Measurements from ENCODE around the gene CYFIP1. TPM values are rescaled to one million over a fixed set of nuclear protein-coding genes. Genes with fewer than 3 reads are reported as not detected.

Gene CYFIP1
- total and polyA plus RNA-seq, 5 donors from 2014 or later: 1.1 to 7.6 (median 2.0) TPM

- DNase-seq (no peak), ATAC-seq (ENCODE audit: low read depth in 2 of 2) (no peak)
- Mint-ChIP-seq H3K4me1 (peaks cover 0 to 6% (median 2%) of the 10 kb centered on the region in 4 donors), H3K27me3 (peaks cover 11% of the 10 kb centered on the region), H3K4me3 (no peak overlapping the region), H3K9me3 (no peaks in the 10 kb centered on the region), H3K36me3 (no peaks in the 10 kb centered on the region), H3K27ac (no peak overlapping the region)
- H3K9me3 ChIP-seq (ENCODE audit: control insufficient read depth in 2 of 2, low read length in 2 of 2): no peaks in the 10 kb centered on the region
- peaks cover 3% of the 10 kb centered on the region for H3K36me3 ChIP-seq (ENCODE audit: control insufficient read depth, insufficient read depth, low read length)
- H3K27me3 ChIP-seq (ENCODE audit: control insufficient read depth, insufficient read depth, low read length): no peaks in the 10 kb centered on the region
- no peak overlapping the region for H3K4me3 ChIP-seq (ENCODE audit: low read depth, low read length)
- H3K27ac ChIP-seq (ENCODE audit: insufficient read depth, low read length, poor library complexity, severe bottlenecking): no peak overlapping the region
- H3K4me1 ChIP-seq (ENCODE audit: control insufficient read depth, insufficient read depth, low read length, poor library complexity, severe bottlenecking): no peaks in the 10 kb centered on the region
Observed at GRCh38 chr15:22947101-22948000, 32.8 kb downstream of the CYFIP1 start.

DNA sequence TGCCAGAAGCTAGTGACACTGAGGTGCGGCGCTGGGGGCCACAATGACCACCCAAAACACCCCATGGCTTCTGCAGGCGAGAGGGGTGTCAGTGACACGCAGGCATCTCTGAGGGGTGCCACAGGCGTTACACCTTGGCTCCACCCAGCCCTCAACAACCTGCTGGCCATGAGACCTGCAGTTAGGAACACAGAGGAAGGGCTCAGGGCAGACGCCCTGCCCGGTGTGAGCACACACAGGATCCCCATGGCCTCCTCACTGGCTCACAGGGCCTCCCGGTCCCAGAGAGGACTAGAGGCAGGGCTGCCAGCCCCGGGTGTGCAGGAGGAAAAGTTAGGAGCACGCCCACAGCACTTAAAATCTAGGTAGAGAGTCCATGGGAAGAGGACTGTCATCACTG is 35.1 kb downstream of the CYFIP1 start:
- no peaks in the 10 kb centered on the region for H3K4me1 ChIP-seq (ENCODE audit: control insufficient read depth, insufficient read depth, low read length, poor library complexity, severe bottlenecking)

GRCh38 chr15:22944651-22945050 is 35.5 kb downstream of the CYFIP1 start:
- Histone ChIP-seq H3K9me3 (ENCODE audit: control insufficient read depth in 2 of 2, low read length in 2 of 2) (no peaks in the 10 kb centered on the region), H3K4me3 (ENCODE audit: low read depth, low read length) (no peak overlapping the region), H3K4me1 (ENCODE audit: control insufficient read depth, insufficient read depth, low read length, poor library complexity, severe bottlenecking) (no peaks in the 10 kb centered on the region), H3K36me3 (ENCODE audit: control insufficient read depth, insufficient read depth, low read length) (peaks cover 3% of the 10 kb centered on the region), H3K27me3 (ENCODE audit: control insufficient read depth, insufficient read depth, low read length) (no peaks in the 10 kb centered on the region), H3K27ac (ENCODE audit: insufficient read depth, low read length, poor library complexity, severe bottlenecking) (no peak overlapping the region)
- no peaks in the 10 kb centered on the region for H3K36me3 Mint-ChIP-seq
- no peak for ATAC-seq (ENCODE audit: low read depth in 2 of 2)
- H3K27ac Mint-ChIP-seq: no peak overlapping the region
- no peak overlapping the region for H3K4me3 Mint-ChIP-seq
- no peak for DNase-seq
- peaks cover 0 to 6% (median 2%) of the 10 kb centered on the region in 4 donors for H3K4me1 Mint-ChIP-seq
- peaks cover 11% of the 10 kb centered on the region for H3K27me3 Mint-ChIP-seq
- H3K9me3 Mint-ChIP-seq: no peaks in the 10 kb centered on the region

More for the DNA sequence above, 35.1 kb downstream of the CYFIP1 start:
- H3K9me3 Mint-ChIP-seq: no peaks in the 10 kb centered on the region
- H3K36me3 Mint-ChIP-seq: no peaks in the 10 kb centered on the region
- DNase-seq (no peak), ATAC-seq (ENCODE audit: low read depth in 2 of 2) (no peak)
- Histone ChIP-seq H3K27me3 (ENCODE audit: control insufficient read depth, insufficient read depth, low read length) (no peaks in the 10 kb centered on the region), H3K27ac (ENCODE audit: insufficient read depth, low read length, poor library complexity, severe bottlenecking) (no peak overlapping the region), H3K4me3 (ENCODE audit: low read depth, low read length) (no peak overlapping the region), H3K36me3 (ENCODE audit: control insufficient read depth, insufficient read depth, low read length) (peaks cover 3% of the 10 kb centered on the region), H3K9me3 (ENCODE audit: control insufficient read depth in 2 of 2, low read length in 2 of 2) (no peaks in the 10 kb centered on the region)
- peaks cover 0 to 6% (median 2%) of the 10 kb centered on the region in 4 donors for H3K4me1 Mint-ChIP-seq
- H3K4me3 Mint-ChIP-seq: no peak overlapping the region
- H3K27me3 Mint-ChIP-seq: peaks cover 11% of the 10 kb centered on the region
- no peak overlapping the region for H3K27ac Mint-ChIP-seq

- Mint-ChIP-seq H3K36me3 (no peaks in the 10 kb centered on the region), H3K4me1 (no peaks in the 10 kb centered on the region), H3K4me3 (no peak overlapping the region), H3K27me3 (peaks cover 11% of the 10 kb centered on the region), H3K27ac (no peak overlapping the region), H3K9me3 (no peaks in the 10 kb centered on the region)
- peaks cover 3% of the 10 kb centered on the region for H3K36me3 ChIP-seq (ENCODE audit: control insufficient read depth, insufficient read depth, low read length)
- no peak for ATAC-seq (ENCODE audit: low read depth in 2 of 2)
- H3K9me3 ChIP-seq (ENCODE audit: control insufficient read depth in 2 of 2, low read length in 2 of 2): no peaks in the 10 kb centered on the region
- DNase-seq: no peak
- H3K4me1 ChIP-seq (ENCODE audit: control insufficient read depth, insufficient read depth, low read length, poor library complexity, severe bottlenecking): no peaks in the 10 kb centered on the region
- no peak overlapping the region for H3K4me3 ChIP-seq (ENCODE audit: low read depth, low read length)
- H3K27me3 ChIP-seq (ENCODE audit: control insufficient read depth, insufficient read depth, low read length): no peaks in the 10 kb centered on the region
- no peak overlapping the region for H3K27ac ChIP-seq (ENCODE audit: insufficient read depth, low read length, poor library complexity, severe bottlenecking)
Observed at GRCh38 chr15:22942877-22943276, 37.3 kb downstream of the CYFIP1 start.

- Mint-ChIP-seq H3K4me3 (no peak overlapping the region), H3K27me3 (peaks cover 11% of the 10 kb centered on the region), H3K36me3 (no peaks in the 10 kb centered on the region), H3K27ac (no peak overlapping the region), H3K4me1 (no peaks in the 10 kb centered on the region), H3K9me3 (no peaks in the 10 kb centered on the region)
- Histone ChIP-seq H3K4me1 (ENCODE audit: control insufficient read depth, insufficient read depth, low read length, poor library complexity, severe bottlenecking) (no peaks in the 10 kb centered on the region), H3K4me3 (ENCODE audit: low read depth, low read length) (no peak overlapping the region), H3K27ac (ENCODE audit: insufficient read depth, low read length, poor library complexity, severe bottlenecking) (no peak overlapping the region), H3K36me3 (ENCODE audit: control insufficient read depth, insufficient read depth, low read length) (peaks cover 3% of the 10 kb centered on the region), H3K9me3 (ENCODE audit: control insufficient read depth in 2 of 2, low read length in 2 of 2) (no peaks in the 10 kb centered on the region), H3K27me3 (ENCODE audit: control insufficient read depth, insufficient read depth, low read length) (no peaks in the 10 kb centered on the region)
- no peak for ATAC-seq (ENCODE audit: low read depth in 2 of 2)
- DNase-seq: no peak
Observed at GRCh38 chr15:22942306-22942855, 37.8 kb downstream of the CYFIP1 start.

- DNase-seq: no peak
- no peak for ATAC-seq (ENCODE audit: low read depth in 2 of 2)
- no peaks in the 10 kb centered on the region for H3K9me3 ChIP-seq (ENCODE audit: control insufficient read depth in 2 of 2, low read length in 2 of 2)
- no peaks in the 10 kb centered on the region for H3K27me3 ChIP-seq (ENCODE audit: control insufficient read depth, insufficient read depth, low read length)
- Mint-ChIP-seq H3K36me3 (no peaks in the 10 kb centered on the region), H3K27ac (no peak overlapping the region), H3K9me3 (no peaks in the 10 kb centered on the region), H3K4me1 (no peaks in the 10 kb centered on the region), H3K4me3 (no peak overlapping the region), H3K27me3 (peaks cover 6% of the 10 kb centered on the region)
- H3K36me3 ChIP-seq (ENCODE audit: control insufficient read depth, insufficient read depth, low read length): peaks cover 3% of the 10 kb centered on the region
- no peak overlapping the region for H3K4me3 ChIP-seq (ENCODE audit: low read depth, low read length)
- no peak overlapping the region for H3K27ac ChIP-seq (ENCODE audit: insufficient read depth, low read length, poor library complexity, severe bottlenecking)
- H3K4me1 ChIP-seq (ENCODE audit: control insufficient read depth, insufficient read depth, low read length, poor library complexity, severe bottlenecking): no peaks in the 10 kb centered on the region
Observed at GRCh38 chr15:22941179-22941578, 39.0 kb downstream of the CYFIP1 start.

DNA sequence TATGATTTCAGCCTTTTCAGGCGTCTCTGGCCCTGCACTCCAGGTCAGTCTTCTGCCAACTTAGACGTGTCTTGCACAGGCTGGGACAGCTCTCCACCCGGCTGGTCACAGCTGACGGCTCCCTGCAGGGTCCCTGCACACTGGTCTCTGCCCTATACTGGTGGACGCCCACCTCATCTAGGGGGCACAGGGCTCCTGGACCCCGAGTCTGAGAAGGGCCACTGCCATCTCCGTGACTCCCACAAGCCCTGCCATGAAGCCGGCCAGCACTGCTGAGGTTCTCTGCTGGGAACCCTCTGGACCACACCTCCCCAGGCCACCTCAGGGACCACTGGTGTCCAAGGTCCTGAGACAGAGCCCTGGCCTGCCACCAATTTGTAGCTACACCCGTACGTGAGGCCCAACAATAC is 40.5 kb downstream of the CYFIP1 start:
- H3K9me3 Mint-ChIP-seq: no peaks in the 10 kb centered on the region
- no peak for DNase-seq
- H3K4me3 Mint-ChIP-seq: no peak overlapping the region
- peaks cover 6% of the 10 kb centered on the region for H3K27me3 Mint-ChIP-seq
- H3K36me3 Mint-ChIP-seq: peaks cover 5% of the 10 kb centered on the region
- no peak overlapping the region for H3K27ac ChIP-seq (ENCODE audit: insufficient read depth, low read length, poor library complexity, severe bottlenecking)
- no peak overlapping the region for H3K27ac Mint-ChIP-seq
- no peaks in the 10 kb centered on the region for H3K4me1 Mint-ChIP-seq
- no peaks in the 10 kb centered on the region for H3K9me3 ChIP-seq (ENCODE audit: control insufficient read depth in 2 of 2, low read length in 2 of 2)
- peaks cover 3% of the 10 kb centered on the region for H3K36me3 ChIP-seq (ENCODE audit: control insufficient read depth, insufficient read depth, low read length)
- no peaks in the 10 kb centered on the region for H3K4me1 ChIP-seq (ENCODE audit: control insufficient read depth, insufficient read depth, low read length, poor library complexity, severe bottlenecking)
- H3K4me3 ChIP-seq (ENCODE audit: low read depth, low read length): no peak overlapping the region
- no peaks in the 10 kb centered on the region for H3K27me3 ChIP-seq (ENCODE audit: control insufficient read depth, insufficient read depth, low read length)
- ATAC-seq (ENCODE audit: low read depth in 2 of 2): no peak

DNA sequence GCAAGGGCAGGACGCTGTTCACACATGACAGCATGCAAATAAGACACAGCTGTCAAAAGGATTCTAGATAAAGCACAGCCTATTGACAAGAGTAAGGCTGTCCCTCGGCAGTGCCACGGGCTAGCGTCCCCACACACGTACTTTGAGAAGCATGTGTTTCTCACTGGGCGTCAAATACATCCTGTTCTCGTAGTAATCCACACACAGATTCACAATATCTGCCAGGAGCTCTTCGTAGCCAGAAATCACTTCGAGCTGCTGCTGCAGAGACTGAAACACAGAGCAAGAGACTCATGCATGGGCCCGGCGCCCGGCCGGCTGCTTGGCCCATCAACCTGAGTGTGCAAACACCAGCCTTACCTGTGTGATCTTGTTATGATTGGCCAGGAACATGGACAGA is 41.1 kb downstream of the CYFIP1 start:
- no peak overlapping the region for H3K27ac Mint-ChIP-seq
- Histone ChIP-seq H3K36me3 (ENCODE audit: control insufficient read depth, insufficient read depth, low read length) (peaks cover 3% of the 10 kb centered on the region), H3K27me3 (ENCODE audit: control insufficient read depth, insufficient read depth, low read length) (no peaks in the 10 kb centered on the region), H3K27ac (ENCODE audit: insufficient read depth, low read length, poor library complexity, severe bottlenecking) (no peak overlapping the region), H3K9me3 (ENCODE audit: control insufficient read depth in 2 of 2, low read length in 2 of 2) (no peaks in the 10 kb centered on the region), H3K4me1 (ENCODE audit: control insufficient read depth, insufficient read depth, low read length, poor library complexity, severe bottlenecking) (no peaks in the 10 kb centered on the region), H3K4me3 (ENCODE audit: low read depth, low read length) (no peak overlapping the region)
- DNase-seq (no peak), ATAC-seq (ENCODE audit: low read depth in 2 of 2) (no peak)
- H3K36me3 Mint-ChIP-seq: peaks cover 6% of the 10 kb centered on the region
- H3K9me3 Mint-ChIP-seq: no peaks in the 10 kb centered on the region
- no peaks in the 10 kb centered on the region for H3K4me1 Mint-ChIP-seq
- peaks cover 6% of the 10 kb centered on the region for H3K27me3 Mint-ChIP-seq
- H3K4me3 Mint-ChIP-seq: no peak overlapping the region
